B cell (primary cell): ENCODE data around the gene FASTKD2. TPM values are rescaled to one million over a fixed set of nuclear protein-coding genes. Genes with fewer than 3 reads are reported as not detected.

Source experiments
- ATAC-seq: fragments of 200-7000 bp; cut with Tn5 transposase; one replicate; pipeline ENCODE4 v1.10.0; 2021; ENCODE audit warnings: low read depth, mild to moderate bottlenecking, moderate number of reproducible peaks, moderate library complexity
- CTCF ChIA-PET: fragments of 350-600 bp; sonication (Branson Sonifier 250); formaldehyde crosslinking; loops from one replicate; lab custom pipeline; 2021; ENCODE audit warnings: antibody characterized with exemption, inconsistent platforms; lab: Charles Lee
- POLR2A ChIA-PET: fragments of 350-600 bp; sonication (Branson Sonifier 250); formaldehyde crosslinking; loops from one replicate; lab custom pipeline; 2021; ENCODE audit warnings: antibody characterized with exemption; lab: Charles Lee
- DNase-seq: peaks from one replicate; pipeline ENCODE4 v3.0.0; 2013
- H2AFZ ChIP-seq: 2 replicates; pipeline ENCODE4 v1.6.1; 2012; ENCODE audit warnings: mild to moderate bottlenecking, low read depth, low read length; ENCODE audit not compliant: insufficient read depth, poor library complexity, severe bottlenecking
- H3K27ac ChIP-seq, 2 donors: 1 replicate in 1 of 2; 2 replicates in 1 of 2; pipeline ENCODE4 v1.5.1; 2012 to 2013; ENCODE audit warnings: low read length in 2 of 2, mild to moderate bottlenecking in 2 of 2, moderate library complexity in 1 of 2
- H3K27me3 ChIP-seq, 4 experiments: fragments of 200-600 bp in 1 of 4; sonication (generic) in 1 of 4; replicated peaks in 1 of 4; 1 replicate in 2 of 4; 2 replicates in 2 of 4; pipeline versions ENCODE4 v1.6.1 to v1.7.0; 2013 to 2016; ENCODE audit warnings: low read length in 3 of 4, mild to moderate bottlenecking in 2 of 4, mixed read lengths in 1 of 4, moderate library complexity in 1 of 4; ENCODE audit not compliant: insufficient read depth in 4 of 4, control insufficient read depth in 3 of 4; ENCODE audit errors: control extremely low read depth in 1 of 4
- H3K36me3 ChIP-seq, 2 experiments: replicated peaks in 1 of 2; 1 replicate in 1 of 2; 2 replicates in 1 of 2; pipeline versions ENCODE4 v1.6.1 to v1.7.1; 2013; ENCODE audit warnings: low read length in 1 of 2; ENCODE audit not compliant: insufficient read depth in 2 of 2, control insufficient read depth in 1 of 2; ENCODE audit errors: control extremely low read depth in 1 of 2, extremely low read depth in 1 of 2
- H3K4me1 ChIP-seq, 2 donors: fragments of 200-600 bp in 1 of 2; sonication (generic) in 1 of 2; 1 replicate in 1 of 2; 2 replicates in 1 of 2; pipeline versions ENCODE4 v1.5.1 to v1.6.1; 2013 to 2017; ENCODE audit warnings: low read length in 2 of 2; ENCODE audit not compliant: control insufficient read depth in 2 of 2, insufficient read depth in 2 of 2
- H3K4me2 ChIP-seq: replicated peaks from 2 replicates; pipeline ENCODE3; 2012; ENCODE audit warnings: mild to moderate bottlenecking, low read depth, low read length; ENCODE audit not compliant: poor library complexity, severe bottlenecking
- H3K4me3 ChIP-seq, 5 experiments: fragments of 200-600 bp in 1 of 5; sonication (generic) in 1 of 5; 1 replicate in 3 of 5; 2 replicates in 2 of 5; pipeline versions ENCODE4 v1.5.1 to v1.7.0; 2011 to 2016; ENCODE audit warnings: low read length in 4 of 5, mild to moderate bottlenecking in 4 of 5, low read depth in 2 of 5, control low read depth in 1 of 5, moderate library complexity in 1 of 5; ENCODE audit not compliant: insufficient read depth in 1 of 5; ENCODE audit errors: control extremely low read depth in 1 of 5, extremely low read depth in 1 of 5
- H3K79me2 ChIP-seq: fragments of 200-600 bp; sonication (generic); one replicate; pipeline ENCODE4 v1.6.0; 2016; ENCODE audit warnings: low read length; ENCODE audit not compliant: control insufficient read depth, insufficient read depth
- H3K9ac ChIP-seq: fragments of 200-600 bp; sonication (generic); 2 replicates; pipeline ENCODE4 v1.6.1; 2017; ENCODE audit warnings: mild to moderate bottlenecking, low read length, moderate library complexity
- H3K9me3 ChIP-seq, 3 donors: one replicate each; pipeline versions ENCODE4 v1.6.1 to v1.7.1; 2013; ENCODE audit warnings: low read length in 2 of 3; ENCODE audit not compliant: control insufficient read depth in 2 of 3, insufficient read depth in 1 of 3; ENCODE audit errors: control extremely low read depth in 1 of 3
- H4K20me1 ChIP-seq: 2 replicates; pipeline ENCODE4 v1.6.0; 2012; ENCODE audit warnings: mild to moderate bottlenecking, low read length; ENCODE audit not compliant: insufficient read depth, control insufficient read depth, poor library complexity, severe bottlenecking
- H3K27ac Mint-ChIP-seq: one replicate; pipeline ENCODE4 v1.8.0; 2021; ENCODE audit warnings: mixed read lengths
- H3K27me3 Mint-ChIP-seq: one replicate; pipeline ENCODE4 v1.8.0; 2021; ENCODE audit warnings: mixed read lengths
- H3K4me1 Mint-ChIP-seq: one replicate; pipeline ENCODE4 v1.8.0; 2021; ENCODE audit warnings: mixed read lengths
- H3K4me3 Mint-ChIP-seq: one replicate; pipeline ENCODE4 v1.8.0; 2021; ENCODE audit warnings: mixed read lengths
- H3K9me3 Mint-ChIP-seq: one replicate; pipeline ENCODE4 v1.8.0; 2022; ENCODE audit warnings: mixed read lengths; ENCODE audit not compliant: insufficient read depth
- CTCF ChIP-seq: fragments of 200-600 bp; IDR thresholded peaks from one replicate; pipeline ENCODE4 v1.8.0; 2022; ENCODE audit warnings: antibody characterized with exemption, mild to moderate bottlenecking
- EZH2 ChIP-seq: IDR thresholded peaks from 2 replicates; pipeline ENCODE4 v1.6.1; 2012; ENCODE audit warnings: borderline replicate concordance, low read depth, mild to moderate bottlenecking, moderate library complexity, low read length; ENCODE audit not compliant: insufficient read depth, poor library complexity, severe bottlenecking
- WGBS: methylation state at CpG from one replicate; pipeline ENCODE4 v1.1.5; 2013; ENCODE audit warnings: missing lambda C conversion rate; ENCODE audit not compliant: insufficient coverage; 5-methylcytosine and 5-hydroxymethylcytosine counted together
- intact Hi-C: fragments of 100-400 bp; cut with micrococcal nuclease; formaldehyde crosslinking; loops from one replicate; pipeline ENCODE4 v1.10.0; 2022
- polyA plus RNA-seq: library from polyadenylated mRNA; depleted of rRNA; stranded (reverse); fragments of >200 nt; gene quantifications from 2 replicates; pipeline ENCODE4 v1.2.3, GENCODE V29; 2012
- total RNA-seq, 2 donors: library from RNA; stranded (reverse); fragments of 120-200 nt in 1 of 2; gene quantifications; 1 replicate in 1 of 2; 2 replicates in 1 of 2; pipeline versions ENCODE4 v1.2.3 to v1.2.4, GENCODE V29; 2013 to 2022

Gene FASTKD2
- total and polyA plus RNA-seq, 2 donors (not counting 1 experiment from before 2014, with no cell fraction given), result 16.0 to 20.6 TPM

- no peak overlapping the region for H3K27ac ChIP-seq
- H3K9ac ChIP-seq, result no peak overlapping the region
- Mint-ChIP-seq H3K27me3 (no peaks in the 10 kb centered on the region), H3K9me3 (peaks cover 5% of the 10 kb centered on the region), H3K4me1 (peaks cover 5% of the 10 kb centered on the region), H3K4me3 (no peak overlapping the region), H3K27ac (no peak overlapping the region)
- no peak for DNase-seq
- no CpG with 5 or more reads among the region's 1 CpG for WGBS
- intact Hi-C loops, result no loop called here
- no peak overlapping the region for H2AFZ ChIP-seq
- no peak overlapping the region for H3K4me3 ChIP-seq
- ATAC-seq, result no peak
- no peak for TF ChIP-seq CTCF
- no peak for TF ChIP-seq EZH2
- H3K4me2 ChIP-seq, result no peak overlapping the region
- peaks cover 24% of the 10 kb centered on the region for H3K79me2 ChIP-seq
- ChIA-PET POLR2A (no interaction called here), CTCF (no interaction called here)
- H3K27me3 ChIP-seq, result no peaks in the 10 kb centered on the region
- H4K20me1 ChIP-seq, result peaks cover 4% of the 10 kb centered on the region
- H3K4me1 ChIP-seq, result no peaks in the 10 kb centered on the region
- peaks cover 0 to 6% (median 0%) of the 10 kb centered on the region in 3 donors for H3K9me3 ChIP-seq
- peaks cover 16 to 53% of the 10 kb centered on the region in 2 experiments for H3K36me3 ChIP-seq
Measured at GRCh38 chr2:206774871-206775270, 9.5 kb downstream of the FASTKD2 start.

DNA sequence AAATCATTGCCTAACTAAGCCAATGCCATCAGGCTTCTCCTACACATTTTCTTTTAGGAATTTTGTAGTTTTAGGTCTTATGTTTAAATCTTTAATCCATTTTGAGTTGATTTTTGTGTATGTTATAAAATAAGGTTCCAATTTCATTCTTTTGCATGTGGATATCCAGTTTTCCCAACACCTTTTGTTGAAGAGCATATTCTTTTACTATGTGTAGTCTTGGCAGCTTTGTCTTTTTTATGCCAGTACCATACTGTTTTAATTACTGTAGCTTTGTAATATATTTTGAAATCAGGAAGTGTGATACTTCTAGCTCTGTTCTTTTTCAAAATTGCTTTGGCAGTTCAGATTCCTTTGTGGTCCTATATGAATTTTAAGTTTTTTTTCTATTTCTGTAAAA is 11.0 kb downstream of the FASTKD2 start:
- Histone ChIP-seq H3K27me3 (no peaks in the 10 kb centered on the region), H3K9me3 (peaks cover 3 to 6% (median 3%) of the 10 kb centered on the region in 3 donors), H3K27ac (no peak overlapping the region), H3K36me3 (peaks cover 10 to 61% of the 10 kb centered on the region in 2 experiments), H3K4me3 (no peak overlapping the region), H4K20me1 (no peaks in the 10 kb centered on the region), H3K4me2 (no peak overlapping the region), H3K79me2 (peaks cover 24% of the 10 kb centered on the region), H3K4me1 (no peaks in the 10 kb centered on the region), H2AFZ (no peak overlapping the region), H3K9ac (no peak overlapping the region)
- H3K27me3 Mint-ChIP-seq, result no peaks in the 10 kb centered on the region
- no peak for ATAC-seq
- no peak overlapping the region for H3K27ac Mint-ChIP-seq
- H3K4me1 Mint-ChIP-seq, result peaks cover 5% of the 10 kb centered on the region
- DNase-seq, result no peak
- TF ChIP-seq EZH2, result no peak
- TF ChIP-seq CTCF, result no peak
- CTCF ChIA-PET, result no interaction called here
- POLR2A ChIA-PET, result no interaction called here
- H3K9me3 Mint-ChIP-seq, result peaks cover 5% of the 10 kb centered on the region
- intact Hi-C loops, result no loop called here
- no peak overlapping the region for H3K4me3 Mint-ChIP-seq
